SK-N-SH (cell line): ENCODE measurements around the gene ADISSP. TPM values are rescaled to one million over a fixed set of nuclear protein-coding genes. Genes with fewer than 3 reads are reported as not detected.

ENCODE experiments used
- CTCF ChIA-PET: fragments of 300-600, 350-600 bp; formaldehyde crosslinking; extraction: SDS; loops from one replicate; lab custom pipeline; 2021; lab: Yijun Ruan, JAX
- POLR2A ChIA-PET: fragments of 350-600 bp; sonication (Branson Sonifier 250); formaldehyde crosslinking; extraction: SDS; loops from one replicate; lab custom pipeline; 2020; ENCODE audit warnings: antibody characterized with exemption, inconsistent platforms; lab: Yijun Ruan, JAX
- DNase-seq: peaks from one replicate; pipeline ENCODE4 v3.0.0; 2012
- H2AFZ ChIP-seq: fragments of 200-600 bp; sonication (generic); 2 replicates; pipeline ENCODE4 v1.8.1; 2016; ENCODE audit warnings: antibody characterized with exemption, mild to moderate bottlenecking, low read depth
- H3F3A ChIP-seq: fragments of 200-600 bp; sonication (generic); replicated peaks from 2 replicates; pipeline ENCODE3; 2016; ENCODE audit warnings: antibody characterized with exemption, mild to moderate bottlenecking; ENCODE audit not compliant: insufficient read depth
- H3K27ac ChIP-seq, 2 experiments: fragments of 200-500 bp in 1 of 2; fragments of 200-600 bp in 1 of 2; sonication (Bioruptor generic) in 1 of 2; sonication (generic), shearing (Covaris generic) in 1 of 2; 2 replicates each; pipeline versions ENCODE4 v1.5.1 to v1.6.1; 2014 to 2016; ENCODE audit warnings: low read depth in 2 of 2, inconsistent platforms in 1 of 2, low read length in 1 of 2, mild to moderate bottlenecking in 1 of 2, mixed read lengths in 1 of 2
- H3K27me3 ChIP-seq: fragments of 200-600 bp; sonication (generic), shearing (Covaris generic); 2 replicates; pipeline ENCODE4 v1.6.1; 2016; ENCODE audit warnings: mixed run types; ENCODE audit not compliant: insufficient read depth
- H3K36me3 ChIP-seq, 2 experiments: fragments of 200-500 bp in 1 of 2; fragments of 200-600 bp in 1 of 2; sonication (Bioruptor generic) in 1 of 2; sonication (generic) in 1 of 2; replicated peaks in 1 of 2; 2 replicates each; pipeline versions ENCODE3 to v1.5.1; 2014 to 2016; ENCODE audit warnings: low read length in 1 of 2, mild to moderate bottlenecking in 1 of 2; ENCODE audit not compliant: insufficient read depth in 2 of 2, control insufficient read depth in 1 of 2
- H3K4me1 ChIP-seq, 2 experiments: fragments of 200-500 bp in 1 of 2; fragments of 200-600 bp in 1 of 2; sonication (Bioruptor generic) in 1 of 2; sonication (generic), shearing (Covaris generic) in 1 of 2; 2 replicates each; pipeline versions ENCODE4 v1.5.1 to v1.6.1; 2014 to 2016; ENCODE audit warnings: low read depth in 1 of 2, low read length in 1 of 2, mixed run types in 1 of 2; ENCODE audit not compliant: insufficient read depth in 2 of 2, control insufficient read depth in 1 of 2
- H3K4me2 ChIP-seq: fragments of 200-600 bp; sonication (generic), shearing (Covaris generic); 2 replicates; pipeline ENCODE4 v1.6.1; 2017; ENCODE audit warnings: mixed run types
- H3K4me3 ChIP-seq, 2 experiments: fragments of 200-500 bp in 1 of 2; fragments of 200-600 bp in 1 of 2; sonication (Bioruptor generic) in 1 of 2; sonication (generic), shearing (Covaris generic) in 1 of 2; 2 replicates each; pipeline versions ENCODE4 v1.5.1 to v1.8.1; 2014 to 2016; ENCODE audit warnings: low read depth in 2 of 2, inconsistent platforms in 1 of 2, low read length in 1 of 2, mild to moderate bottlenecking in 1 of 2, mixed read lengths in 1 of 2, moderate library complexity in 1 of 2
- H3K79me2 ChIP-seq: fragments of 200-600 bp; sonication (generic); 2 replicates; pipeline ENCODE4 v1.8.1; 2017; ENCODE audit warnings: mild to moderate bottlenecking; ENCODE audit not compliant: insufficient read depth
- H3K9ac ChIP-seq: fragments of 200-600 bp; sonication (generic); 2 replicates; pipeline ENCODE4 v1.6.1; 2017; ENCODE audit warnings: mixed run types
- H3K9me2 ChIP-seq: fragments of 200-600 bp; sonication (generic); 2 replicates; pipeline ENCODE4 v1.6.1; 2017; ENCODE audit warnings: mixed run types
- H3K9me3 ChIP-seq: fragments of 200-600 bp; sonication (generic); 2 replicates; pipeline ENCODE4 v1.6.1; 2017; ENCODE audit warnings: mixed run types, mild to moderate bottlenecking, moderate library complexity
- H4K20me1 ChIP-seq: fragments of 200-600 bp; sonication (generic); 2 replicates; pipeline ENCODE4 v1.6.1; 2017; ENCODE audit warnings: mild to moderate bottlenecking, mixed run types; ENCODE audit not compliant: insufficient read depth
- CHD2 ChIP-seq: fragments of 150-350 bp; IDR thresholded peaks from 2 replicates; pipeline ENCODE4 v1.6.1; 2018; ENCODE audit warnings: low read length; ENCODE audit not compliant: partially characterized antibody
- ELF1 ChIP-seq: IDR thresholded peaks from 2 replicates; pipeline ENCODE4 v1.4.0; 2012
- FOSL2 ChIP-seq: IDR thresholded peaks from 2 replicates; pipeline ENCODE4 v1.4.0; 2012; ENCODE audit warnings: low read depth, mild to moderate bottlenecking, moderate library complexity, borderline replicate concordance
- GABPA ChIP-seq: IDR thresholded peaks from 2 replicates; pipeline ENCODE4 v1.4.0; 2012; ENCODE audit warnings: low read depth, mild to moderate bottlenecking
- JUND ChIP-seq: IDR thresholded peaks from 2 replicates; pipeline ENCODE4 v1.4.0; 2012
- MXI1 ChIP-seq: IDR thresholded peaks from 2 replicates; pipeline ENCODE4 v1.6.1; 2012; ENCODE audit warnings: mild to moderate bottlenecking, low read depth, low read length, improper control_type of control experiment
- NFIC ChIP-seq: IDR thresholded peaks from 2 replicates; pipeline ENCODE4 v1.4.0; 2012; ENCODE audit warnings: borderline replicate concordance
- POLR2AphosphoS5 ChIP-seq: IDR thresholded peaks from 2 replicates; pipeline ENCODE4 v1.6.1; 2012; ENCODE audit warnings: low read depth, low read length
- RAD21 ChIP-seq: IDR thresholded peaks from 2 replicates; pipeline ENCODE4 v1.6.1; 2012; ENCODE audit warnings: mild to moderate bottlenecking, low read length
- RFX5 ChIP-seq: IDR thresholded peaks from 2 replicates; pipeline ENCODE4 v1.6.1; 2012; ENCODE audit warnings: mild to moderate bottlenecking, improper control_type of control experiment, low read length
- SIN3A ChIP-seq: IDR thresholded peaks from 2 replicates; pipeline ENCODE4 v1.6.1; 2012; ENCODE audit warnings: low read depth, mild to moderate bottlenecking, low read length, moderate library complexity, borderline replicate concordance
- SMC3 ChIP-seq: IDR thresholded peaks from 2 replicates; pipeline ENCODE4 v1.6.1; 2012; ENCODE audit warnings: low read depth, low read length, improper control_type of control experiment
- TAF1 ChIP-seq: IDR thresholded peaks from 2 replicates; pipeline ENCODE4 v1.6.1; 2012; ENCODE audit warnings: low read depth, mild to moderate bottlenecking, low read length, moderate library complexity, borderline replicate concordance
- TCF12 ChIP-seq: IDR thresholded peaks from 2 replicates; pipeline ENCODE4 v1.4.0; 2012
- TEAD4 ChIP-seq: IDR thresholded peaks from 2 replicates; pipeline ENCODE4 v1.4.0; 2012; ENCODE audit warnings: mild to moderate bottlenecking, borderline replicate concordance; ENCODE audit not compliant: insufficient read depth
- WGBS: methylation state at CpG from one replicate; pipeline ENCODE4 v1.1.6; 2017; ENCODE audit warnings: low lambda C conversion rate; 5-methylcytosine and 5-hydroxymethylcytosine counted together
- polyA plus RNA-seq, 3 experiments: library from polyadenylated mRNA; depleted of rRNA; stranded (reverse); fragments of >200 nt; gene quantifications; 2 replicates each; pipeline ENCODE4 v1.2.3, GENCODE V29; 2012
- TF ChIP-seq, protein P1 (sequence below): IDR thresholded peaks from 2 replicates; pipeline ENCODE4; 2012
- TF ChIP-seq, protein P2 (sequence below): fragments of 150-350 bp; IDR thresholded peaks from 2 replicates; pipeline ENCODE4 v1.6.1; 2017; ENCODE audit warnings: antibody characterized with exemption, low read length, low read depth, borderline replicate concordance
- TF ChIP-seq, protein P3 (sequence below): IDR thresholded peaks from 2 replicates; pipeline ENCODE4 v1.4.0; 2012; ENCODE audit warnings: low read depth, borderline replicate concordance
- TF ChIP-seq, protein P4 (sequence below): fragments of 200-600 bp; sonication (generic); IDR thresholded peaks from 2 replicates; pipeline ENCODE4 v1.6.1; 2017; ENCODE audit warnings: antibody characterized with exemption, mild to moderate bottlenecking, moderate library complexity

Gene ADISSP
- polyA plus RNA-seq, 1 of the 3 experiments (the other 2 are of a cell fraction): 73.9 TPM

DNA sequence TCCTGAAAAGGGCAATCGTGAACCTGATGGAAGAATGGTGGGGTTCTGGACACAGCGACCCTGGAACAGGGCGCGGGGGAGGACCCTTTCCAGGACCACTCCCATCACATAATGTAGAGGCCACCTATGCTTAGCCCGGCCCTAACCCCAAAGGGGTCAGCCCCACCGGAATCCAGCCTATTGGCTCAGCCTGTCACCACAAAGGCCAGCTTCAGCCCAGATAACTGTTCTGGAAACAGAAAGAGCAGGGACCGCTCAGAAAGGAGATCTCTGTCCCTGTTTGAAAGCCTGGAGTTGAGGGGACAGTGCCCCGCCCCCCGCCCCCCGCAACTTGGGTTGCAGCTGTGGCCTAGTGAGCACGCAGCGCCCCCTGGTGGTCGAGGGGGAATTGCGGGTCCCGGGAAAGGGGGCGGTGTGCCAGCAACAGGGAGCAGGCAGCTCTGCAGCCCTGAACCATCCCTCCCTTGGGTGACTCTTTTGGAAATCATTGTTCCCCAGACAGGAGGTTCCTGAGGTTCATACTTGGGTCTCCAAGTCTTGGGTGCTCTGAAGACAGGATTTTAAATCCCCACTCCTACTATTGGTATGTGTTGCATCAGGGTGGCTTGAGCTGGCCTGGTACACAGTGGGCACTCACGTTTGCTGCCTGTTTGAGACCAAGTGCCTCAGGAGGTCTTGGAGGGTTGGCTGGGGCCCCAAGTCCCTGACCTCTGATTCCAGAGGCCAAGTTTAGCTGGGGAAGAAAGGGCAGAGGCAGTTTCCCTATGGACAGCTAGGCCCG is 56.7 kb downstream of the ADISSP start:
- Histone ChIP-seq H3K27ac (no peak overlapping the region), H3K9ac (no peak overlapping the region), H3K4me2 (no peak overlapping the region), H3K27me3 (no peaks in the 10 kb centered on the region)
- TF ChIP-seq SIN3A (no peak), POLR2AphosphoS5 (no peak), GABPA (no peak), RFX5 (no peak), NFIC (peak; percentile 38; the same call in 1 of the 2 replicates), TAF1 (no peak), RAD21 (peak; percentile 76), SMC3 (peak; percentile 90), ELF1 (no peak), MXI1 (no peak), CHD2 (peak; percentile 39), JUND (no peak), TEAD4 (no peak), FOSL2 (no peak), TCF12 (no peak)
- TF ChIP-seq, protein P1, sequence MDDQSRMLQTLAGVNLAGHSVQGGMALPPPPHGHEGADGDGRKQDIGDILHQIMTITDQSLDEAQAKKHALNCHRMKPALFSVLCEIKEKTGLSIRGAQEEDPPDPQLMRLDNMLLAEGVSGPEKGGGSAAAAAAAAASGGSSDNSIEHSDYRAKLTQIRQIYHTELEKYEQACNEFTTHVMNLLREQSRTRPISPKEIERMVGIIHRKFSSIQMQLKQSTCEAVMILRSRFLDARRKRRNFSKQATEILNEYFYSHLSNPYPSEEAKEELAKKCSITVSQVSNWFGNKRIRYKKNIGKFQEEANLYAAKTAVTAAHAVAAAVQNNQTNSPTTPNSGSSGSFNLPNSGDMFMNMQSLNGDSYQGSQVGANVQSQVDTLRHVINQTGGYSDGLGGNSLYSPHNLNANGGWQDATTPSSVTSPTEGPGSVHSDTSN: no peak
- TF ChIP-seq, protein P2, sequence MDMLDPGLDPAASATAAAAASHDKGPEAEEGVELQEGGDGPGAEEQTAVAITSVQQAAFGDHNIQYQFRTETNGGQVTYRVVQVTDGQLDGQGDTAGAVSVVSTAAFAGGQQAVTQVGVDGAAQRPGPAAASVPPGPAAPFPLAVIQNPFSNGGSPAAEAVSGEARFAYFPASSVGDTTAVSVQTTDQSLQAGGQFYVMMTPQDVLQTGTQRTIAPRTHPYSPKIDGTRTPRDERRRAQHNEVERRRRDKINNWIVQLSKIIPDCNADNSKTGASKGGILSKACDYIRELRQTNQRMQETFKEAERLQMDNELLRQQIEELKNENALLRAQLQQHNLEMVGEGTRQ: no peak
- TF ChIP-seq, protein P3, sequence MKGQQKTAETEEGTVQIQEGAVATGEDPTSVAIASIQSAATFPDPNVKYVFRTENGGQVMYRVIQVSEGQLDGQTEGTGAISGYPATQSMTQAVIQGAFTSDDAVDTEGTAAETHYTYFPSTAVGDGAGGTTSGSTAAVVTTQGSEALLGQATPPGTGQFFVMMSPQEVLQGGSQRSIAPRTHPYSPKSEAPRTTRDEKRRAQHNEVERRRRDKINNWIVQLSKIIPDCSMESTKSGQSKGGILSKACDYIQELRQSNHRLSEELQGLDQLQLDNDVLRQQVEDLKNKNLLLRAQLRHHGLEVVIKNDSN: no peak
- TF ChIP-seq, protein P4, sequence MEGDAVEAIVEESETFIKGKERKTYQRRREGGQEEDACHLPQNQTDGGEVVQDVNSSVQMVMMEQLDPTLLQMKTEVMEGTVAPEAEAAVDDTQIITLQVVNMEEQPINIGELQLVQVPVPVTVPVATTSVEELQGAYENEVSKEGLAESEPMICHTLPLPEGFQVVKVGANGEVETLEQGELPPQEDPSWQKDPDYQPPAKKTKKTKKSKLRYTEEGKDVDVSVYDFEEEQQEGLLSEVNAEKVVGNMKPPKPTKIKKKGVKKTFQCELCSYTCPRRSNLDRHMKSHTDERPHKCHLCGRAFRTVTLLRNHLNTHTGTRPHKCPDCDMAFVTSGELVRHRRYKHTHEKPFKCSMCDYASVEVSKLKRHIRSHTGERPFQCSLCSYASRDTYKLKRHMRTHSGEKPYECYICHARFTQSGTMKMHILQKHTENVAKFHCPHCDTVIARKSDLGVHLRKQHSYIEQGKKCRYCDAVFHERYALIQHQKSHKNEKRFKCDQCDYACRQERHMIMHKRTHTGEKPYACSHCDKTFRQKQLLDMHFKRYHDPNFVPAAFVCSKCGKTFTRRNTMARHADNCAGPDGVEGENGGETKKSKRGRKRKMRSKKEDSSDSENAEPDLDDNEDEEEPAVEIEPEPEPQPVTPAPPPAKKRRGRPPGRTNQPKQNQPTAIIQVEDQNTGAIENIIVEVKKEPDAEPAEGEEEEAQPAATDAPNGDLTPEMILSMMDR: peak; percentile 91
- TF ChIP-seq, all 33 proteins: peak for 5
- ChIA-PET CTCF (interaction anchor here (0.6 to 7.8 kb wide), 59 partner anchors 9 to 353 kb away, joined by 3 to 301 read pairs (median 4); partner anchors contain the start of genes ADAM33, ADISSP, AP5S1 and CDC25B), POLR2A (interaction anchor here (0.7 kb wide), 1 partner anchor 34 kb away, joined by 3 read pairs; no protein-coding TSS in a partner anchor)
- no peaks in the 10 kb centered on the region for H3K4me1 ChIP-seq
- no peaks in the 10 kb centered on the region for H3K79me2 ChIP-seq
- no peaks in the 10 kb centered on the region for H3K36me3 ChIP-seq
- H3F3A ChIP-seq: no peaks in the 10 kb centered on the region
- no peaks in the 10 kb centered on the region for H3K9me3 ChIP-seq
- peak overlapping the region in 1 of 2 experiments; percentile 43; a peak in 1 of 4 replicates for H3K4me3 ChIP-seq
- no peaks in the 10 kb centered on the region for H3K9me2 ChIP-seq
- DNase-seq: peak; percentile 93
- H2AFZ ChIP-seq: no peak overlapping the region
- 42% methylated on average over 9 of the region's 18 CpGs for WGBS
- no peaks in the 10 kb centered on the region for H4K20me1 ChIP-seq
